GOT3 (cell line): ENCODE data around the gene COA6.
"Not testable (repeated sequence)": the region's sequence is repeated elsewhere in the genome, so short reads cannot be mapped to it uniquely, and the experiment has no call there.

Experiments used
- DNase-seq: peaks from one replicate; lab custom pipeline; 2025; ENCODE audit warnings: mixed read lengths; lab: John Stamatoyannopoulos, UW

COA6 gene

GRCh38 chr1:234369784-234370183, 3.5 kb upstream of the COA6 start:
- no peak for DNase-seq

GRCh38 chr1:234371414-234371813, 1.8 kb upstream of the COA6 start:
- no peak for DNase-seq

- DNase-seq: no peak
Observed at GRCh38 chr1:234372011-234372757, 1.1 kb upstream of the COA6 start.

GRCh38 chr1:234373959-234374254, 651 bp downstream of the COA6 start:
- DNase-seq: no peak

- DNase-seq: no peak
Observed at GRCh38 chr1:234375672-234376071, 2.4 kb downstream of the COA6 start.

GRCh38 chr1:234379591-234380109, 6.4 kb downstream of the COA6 start:
- not testable (repeated sequence) for DNase-seq

GRCh38 chr1:234381699-234382555, 8.7 kb downstream of the COA6 start:
- no peak for DNase-seq

- no peak for DNase-seq
Observed at GRCh38 chr1:234386122-234386521, 12.9 kb downstream of the COA6 start.

GRCh38 chr1:234388094-234388493, 14.8 kb downstream of the COA6 start:
- DNase-seq: no peak

GRCh38 chr1:234393190-234393589, 19.9 kb downstream of the COA6 start:
- no peak for DNase-seq

- no peak for DNase-seq
Observed at GRCh38 chr1:234395297-234395696, 22.0 kb downstream of the COA6 start.

GRCh38 chr1:234396092-234396491, 22.8 kb downstream of the COA6 start:
- no peak for DNase-seq

- no peak for DNase-seq
Observed at GRCh38 chr1:234396871-234397270, 23.6 kb downstream of the COA6 start.

- DNase-seq: no peak
Observed at GRCh38 chr1:234397732-234398131, 24.5 kb downstream of the COA6 start.

- DNase-seq: no peak
Observed at GRCh38 chr1:234398849-234399381, 25.7 kb downstream of the COA6 start.

GRCh38 chr1:234399515-234399914, 26.3 kb downstream of the COA6 start:
- not testable (repeated sequence) for DNase-seq

GRCh38 chr1:234400773-234401172, 27.5 kb downstream of the COA6 start:
- DNase-seq: no peak

GRCh38 chr1:234401658-234402057, 28.4 kb downstream of the COA6 start:
- DNase-seq: no peak

- no peak for DNase-seq
Observed at GRCh38 chr1:234402939-234403338, 29.7 kb downstream of the COA6 start.

- DNase-seq: no peak
Observed at GRCh38 chr1:234405676-234406075, 32.4 kb downstream of the COA6 start.

GRCh38 chr1:234406871-234407270, 33.6 kb downstream of the COA6 start:
- no peak for DNase-seq

- DNase-seq: no peak
Observed at GRCh38 chr1:234408757-234409156, 35.5 kb downstream of the COA6 start.

- no peak for DNase-seq
Observed at GRCh38 chr1:234409328-234409727, 36.1 kb downstream of the COA6 start.
